HCT116 (cell line): ENCODE results near the gene TAF4. TPM values are rescaled to one million over a fixed set of nuclear protein-coding genes. Genes with fewer than 3 reads are reported as not detected.

Source experiments
- ATAC-seq: fragments of 200-7000 bp; cut with Tn5 transposase; 2 replicates; pipeline ENCODE4 v1.9.1; 2020; ENCODE audit warnings: mild to moderate bottlenecking, moderate library complexity
- BruUV-seq: library from RNA; stranded (reverse); fragments of 400-500 nt; replicated peaks from 2 replicates; lab custom pipeline; 2021; lab: Mats Ljungman, UMichigan
- CTCF ChIA-PET: fragments of 300-600 bp; sonication (Branson Sonifier 250); formaldehyde crosslinking; loops from one replicate; lab custom pipeline; 2021; ENCODE audit warnings: antibody characterized with exemption; lab: Charles Lee
- POLR2A ChIA-PET: fragments of 300-600, 350-600 bp; sonication (Branson Sonifier 250); formaldehyde crosslinking; loops from one replicate; lab custom pipeline; 2021; ENCODE audit warnings: antibody characterized with exemption; lab: Charles Lee
- RAD21 ChIA-PET, 2 experiments: fragments of 300-600 bp; sonication (Branson Sonifier 250); formaldehyde crosslinking; loops; one replicate each; lab custom pipeline; 2023; ENCODE audit warnings: low total read pairs in 2 of 2; ENCODE audit not compliant: uncharacterized antibody in 2 of 2, unreplicated experiment in 2 of 2, low non-redundant PET in 1 of 2; lab: Charles Lee
- DNase-seq: peaks from one replicate; pipeline ENCODE4 v3.0.0-alpha.2; 2010; ENCODE audit warnings: low read depth, low spot score
- H2AFZ ChIP-seq: fragments of 200-600 bp; shearing (Covaris generic), sonication (generic); 2 replicates; pipeline ENCODE4 v1.6.1; 2017; ENCODE audit warnings: low read depth, mixed run types, mixed read lengths, antibody characterized with exemption, low read length; ENCODE audit not compliant: poor library complexity, severe bottlenecking
- H3K27ac ChIP-seq: 2 replicates; pipeline ENCODE4 v1.5.1; 2012; ENCODE audit warnings: low read depth, low read length
- H3K27me3 ChIP-seq: fragments of 200-600 bp; sonication (generic); 2 replicates; pipeline ENCODE4 v1.6.1; 2016; ENCODE audit warnings: mixed run types, low read length, mixed read lengths; ENCODE audit not compliant: insufficient read depth
- H3K36me3 ChIP-seq, 2 experiments: fragments of 200-500 bp in 1 of 2; fragments of 200-600 bp in 1 of 2; sonication (Bioruptor generic) in 1 of 2; sonication (generic) in 1 of 2; 2 replicates each; pipeline versions ENCODE4 v1.5.1 to v1.6.1; 2014 to 2016; ENCODE audit warnings: low read length in 2 of 2, inconsistent platforms in 1 of 2, mixed read lengths in 1 of 2, mixed run types in 1 of 2; ENCODE audit not compliant: insufficient read depth in 2 of 2, control insufficient read depth in 1 of 2
- H3K4me1 ChIP-seq, 2 experiments: fragments of 200-600 bp in 1 of 2; sonication (generic) in 1 of 2; 2 replicates each; pipeline versions ENCODE4 v1.5.1 to v1.6.1; 2012 to 2017; ENCODE audit warnings: low read length in 2 of 2, inconsistent platforms in 1 of 2, mild to moderate bottlenecking in 1 of 2, mixed read lengths in 1 of 2, mixed run types in 1 of 2, moderate library complexity in 1 of 2; ENCODE audit not compliant: insufficient read depth in 2 of 2, control insufficient read depth in 1 of 2
- H3K4me2 ChIP-seq: fragments of 200-600 bp; sonication (generic); 2 replicates; pipeline ENCODE4 v1.6.1; 2017; ENCODE audit warnings: mixed run types, low read length, mixed read lengths
- H3K4me3 ChIP-seq, 2 experiments: fragments of 200-600 bp in 1 of 2; sonication (generic) in 1 of 2; replicated peaks in 1 of 2; 2 replicates each; pipeline ENCODE4 v1.5.1; 2011 to 2016; ENCODE audit warnings: low read length in 2 of 2, control low read depth in 1 of 2, low read depth in 1 of 2, mild to moderate bottlenecking in 1 of 2, mixed read lengths in 1 of 2, mixed run types in 1 of 2
- H3K79me2 ChIP-seq: fragments of 200-600 bp; sonication (generic); 2 replicates; pipeline ENCODE4 v1.6.1; 2017; ENCODE audit warnings: mild to moderate bottlenecking, mixed run types, low read length, moderate library complexity, mixed read lengths; ENCODE audit not compliant: insufficient read depth
- H3K9ac ChIP-seq: fragments of 200-600 bp; sonication (generic); 2 replicates; pipeline ENCODE4 v1.6.1; 2016; ENCODE audit warnings: low read length, mixed read lengths
- H3K9me2 ChIP-seq: fragments of 200-600 bp; sonication (generic), shearing (Covaris generic); 2 replicates; pipeline ENCODE4 v1.6.1; 2017; ENCODE audit warnings: mixed run types, mild to moderate bottlenecking, moderate library complexity; ENCODE audit not compliant: insufficient read depth
- H3K9me3 ChIP-seq, 2 experiments: fragments of 200-500 bp in 1 of 2; fragments of 200-600 bp in 1 of 2; sonication (Bioruptor generic) in 1 of 2; sonication (generic) in 1 of 2; 2 replicates each; pipeline ENCODE4 v1.6.1; 2014 to 2017; ENCODE audit warnings: low read length in 2 of 2, mixed read lengths in 2 of 2, inconsistent platforms in 1 of 2, low read depth in 1 of 2, mild to moderate bottlenecking in 1 of 2, mixed run types in 1 of 2, moderate library complexity in 1 of 2; ENCODE audit not compliant: control insufficient read depth in 1 of 2, insufficient read depth in 1 of 2
- H4K20me1 ChIP-seq: fragments of 200-600 bp; sonication (generic), shearing (Covaris generic); 2 replicates; pipeline ENCODE4 v1.6.1; 2017; ENCODE audit warnings: mixed run types, mild to moderate bottlenecking, moderate library complexity; ENCODE audit not compliant: insufficient read depth
- CEBPB ChIP-seq: IDR thresholded peaks from 2 replicates; pipeline ENCODE4 v1.6.1; 2012; ENCODE audit warnings: low read depth
- EZH2 ChIP-seq: fragments of 200-600 bp; sonication (generic); IDR thresholded peaks from 2 replicates; pipeline ENCODE4 v1.6.1; 2017; ENCODE audit warnings: antibody characterized with exemption, mixed run types
- EZH2phosphoT487 ChIP-seq: fragments of 200-600 bp; IDR thresholded peaks from 2 replicates; pipeline ENCODE4 v1.6.1; 2018; ENCODE audit warnings: antibody characterized with exemption, borderline replicate concordance
- JUND ChIP-seq: IDR thresholded peaks from 2 replicates; pipeline ENCODE4 v1.6.1; 2012
- POLR2AphosphoS5 ChIP-seq: IDR thresholded peaks from 2 replicates; pipeline ENCODE4 v1.6.1; 2011; ENCODE audit warnings: mild to moderate bottlenecking, low read depth, low read length, moderate library complexity
- SIN3A ChIP-seq: IDR thresholded peaks from 2 replicates; pipeline ENCODE4 v1.6.1; 2012; ENCODE audit warnings: low read depth
- SP1 ChIP-seq: IDR thresholded peaks from 2 replicates; pipeline ENCODE4 v1.6.1; 2012; ENCODE audit warnings: low read depth
- SRF ChIP-seq: IDR thresholded peaks from 2 replicates; pipeline ENCODE4 v1.6.1; 2012; ENCODE audit warnings: low read depth
- TCF7L2 ChIP-seq: IDR thresholded peaks from 2 replicates; pipeline ENCODE4 v1.7.0; 2011; ENCODE audit warnings: borderline replicate concordance, inconsistent platforms; ENCODE audit not compliant: insufficient read depth, insufficient read length; ENCODE audit errors: extremely low read depth
- YY1 ChIP-seq: IDR thresholded peaks from 2 replicates; pipeline ENCODE4 v1.6.1; 2011; ENCODE audit warnings: low read length, low read depth, moderate library complexity, mild to moderate bottlenecking; ENCODE audit not compliant: insufficient replicate concordance; ENCODE audit errors: extremely low read depth
- ZFX ChIP-seq: fragments of 450-650 bp; IDR thresholded peaks from 2 replicates; pipeline ENCODE4 v1.6.1; 2017
- ZNF274 ChIP-seq: fragments of 200-500 bp; sonication (Bioruptor generic); IDR thresholded peaks from 2 replicates; pipeline ENCODE4 v1.6.1; 2014; ENCODE audit warnings: mild to moderate bottlenecking, low read depth, low read length, inconsistent platforms
- intact Hi-C: fragments of 100-400 bp; cut with micrococcal nuclease; formaldehyde crosslinking; loops from 2 replicates; pipeline ENCODE4 v1.10.0; 2022
- total RNA-seq: library from RNA; stranded (reverse); gene quantifications from one replicate; pipeline ENCODE4 v1.2.1, GENCODE V29; 2021; ENCODE audit not compliant: unreplicated experiment
- TF ChIP-seq, protein P1 (sequence below), 3 experiments: fragments of 200-600 bp in 1 of 3; sonication (generic) in 1 of 3; IDR thresholded peaks in 2 of 3; conservative IDR thresholded peaks in 1 of 3; 2 replicates each; pipeline ENCODE4 v1.5.1; 2012 to 2017; ENCODE audit warnings: low read depth in 2 of 3, low read length in 2 of 3, antibody characterized with exemption in 1 of 3, borderline replicate concordance in 1 of 3, control low read depth in 1 of 3, mild to moderate bottlenecking in 1 of 3, mixed read lengths in 1 of 3, mixed run types in 1 of 3, moderate library complexity in 1 of 3; ENCODE audit not compliant: insufficient read depth in 1 of 3
- TF ChIP-seq, protein P2 (sequence below): IDR thresholded peaks from 2 replicates; pipeline ENCODE4 v1.6.1; 2011; ENCODE audit warnings: mild to moderate bottlenecking, low read length, moderate library complexity; ENCODE audit not compliant: insufficient replicate concordance; ENCODE audit errors: extremely low read depth

Gene TAF4
- total RNA-seq, 1 experiment from 2014 or later = 26.8 TPM

DNA sequence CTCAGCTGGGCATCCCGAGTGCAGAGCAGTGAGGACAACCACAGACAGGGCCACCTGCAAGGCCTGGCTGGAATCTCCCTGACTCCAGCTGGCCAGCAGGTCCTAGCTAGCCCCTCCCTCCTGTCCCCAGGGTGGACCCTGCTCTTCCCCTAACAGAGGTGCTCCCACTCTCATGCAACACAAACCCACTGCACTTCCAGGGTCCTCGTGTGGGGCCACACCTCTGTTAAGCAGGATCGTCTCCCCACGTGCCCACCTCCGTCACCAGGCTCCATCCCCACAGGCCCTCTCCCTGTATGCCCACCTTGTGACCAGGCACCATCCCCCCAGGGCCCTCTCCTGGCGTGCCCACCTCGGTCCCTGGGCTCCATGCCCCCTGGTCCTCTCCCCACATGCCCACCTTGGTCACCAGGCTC lies 17.3 kb downstream of the TAF4 start (continued):
- TF ChIP-seq, protein P1, sequence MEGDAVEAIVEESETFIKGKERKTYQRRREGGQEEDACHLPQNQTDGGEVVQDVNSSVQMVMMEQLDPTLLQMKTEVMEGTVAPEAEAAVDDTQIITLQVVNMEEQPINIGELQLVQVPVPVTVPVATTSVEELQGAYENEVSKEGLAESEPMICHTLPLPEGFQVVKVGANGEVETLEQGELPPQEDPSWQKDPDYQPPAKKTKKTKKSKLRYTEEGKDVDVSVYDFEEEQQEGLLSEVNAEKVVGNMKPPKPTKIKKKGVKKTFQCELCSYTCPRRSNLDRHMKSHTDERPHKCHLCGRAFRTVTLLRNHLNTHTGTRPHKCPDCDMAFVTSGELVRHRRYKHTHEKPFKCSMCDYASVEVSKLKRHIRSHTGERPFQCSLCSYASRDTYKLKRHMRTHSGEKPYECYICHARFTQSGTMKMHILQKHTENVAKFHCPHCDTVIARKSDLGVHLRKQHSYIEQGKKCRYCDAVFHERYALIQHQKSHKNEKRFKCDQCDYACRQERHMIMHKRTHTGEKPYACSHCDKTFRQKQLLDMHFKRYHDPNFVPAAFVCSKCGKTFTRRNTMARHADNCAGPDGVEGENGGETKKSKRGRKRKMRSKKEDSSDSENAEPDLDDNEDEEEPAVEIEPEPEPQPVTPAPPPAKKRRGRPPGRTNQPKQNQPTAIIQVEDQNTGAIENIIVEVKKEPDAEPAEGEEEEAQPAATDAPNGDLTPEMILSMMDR (IDR thresholded peaks at IDR 0.05 in 2 of 3, conservative IDR thresholded peaks at IDR 0.05 in 1 of 3; ENCODE audit: borderline replicate concordance in 1 of 3, insufficient read depth in 1 of 3, low read depth in 2 of 3, low read length in 2 of 3) = no peak
- TF ChIP-seq SIN3A = no peak
- TF ChIP-seq EZH2 = no peak
- TF ChIP-seq, protein P2, sequence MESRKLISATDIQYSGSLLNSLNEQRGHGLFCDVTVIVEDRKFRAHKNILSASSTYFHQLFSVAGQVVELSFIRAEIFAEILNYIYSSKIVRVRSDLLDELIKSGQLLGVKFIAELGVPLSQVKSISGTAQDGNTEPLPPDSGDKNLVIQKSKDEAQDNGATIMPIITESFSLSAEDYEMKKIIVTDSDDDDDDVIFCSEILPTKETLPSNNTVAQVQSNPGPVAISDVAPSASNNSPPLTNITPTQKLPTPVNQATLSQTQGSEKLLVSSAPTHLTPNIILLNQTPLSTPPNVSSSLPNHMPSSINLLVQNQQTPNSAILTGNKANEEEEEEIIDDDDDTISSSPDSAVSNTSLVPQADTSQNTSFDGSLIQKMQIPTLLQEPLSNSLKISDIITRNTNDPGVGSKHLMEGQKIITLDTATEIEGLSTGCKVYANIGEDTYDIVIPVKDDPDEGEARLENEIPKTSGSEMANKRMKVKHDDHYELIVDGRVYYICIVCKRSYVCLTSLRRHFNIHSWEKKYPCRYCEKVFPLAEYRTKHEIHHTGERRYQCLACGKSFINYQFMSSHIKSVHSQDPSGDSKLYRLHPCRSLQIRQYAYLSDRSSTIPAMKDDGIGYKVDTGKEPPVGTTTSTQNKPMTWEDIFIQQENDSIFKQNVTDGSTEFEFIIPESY = no peak

DNA sequence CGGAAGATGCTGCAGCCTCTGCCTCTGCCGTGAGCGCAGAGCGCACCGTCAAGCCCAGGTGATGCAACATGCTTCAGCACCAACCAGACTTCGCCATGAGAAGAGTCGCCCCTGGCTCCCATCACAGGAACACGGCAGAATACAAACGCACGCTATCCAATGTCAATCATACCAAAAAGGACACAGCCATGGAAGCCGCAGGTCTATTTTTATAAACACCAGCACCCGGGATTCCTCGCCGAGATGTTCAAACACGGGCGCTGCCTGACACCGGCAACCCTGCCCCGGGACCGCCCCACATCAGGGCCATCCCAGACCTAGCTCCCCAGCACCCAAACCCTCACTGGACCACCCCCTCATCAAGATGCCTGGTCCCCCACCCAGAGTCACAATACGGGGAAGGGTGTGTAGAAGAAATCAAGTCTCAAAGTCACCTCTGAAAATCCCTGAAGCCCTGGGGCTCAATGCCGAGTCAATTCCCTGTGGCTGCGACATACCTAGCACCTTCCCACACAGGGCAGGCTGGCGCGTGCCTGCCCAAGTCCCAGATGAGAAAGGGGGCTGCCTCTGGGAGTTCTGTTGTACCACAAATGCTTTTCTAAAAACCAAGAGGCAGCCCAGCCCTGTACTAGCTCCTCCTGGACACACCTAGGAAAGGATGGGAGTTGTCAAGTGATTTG lies 17.9 kb downstream of the TAF4 start:
- peaks cover 92% of the 10 kb centered on the region for H3K79me2 ChIP-seq
- H3K9ac ChIP-seq = no peak overlapping the region
- H3K4me3 ChIP-seq = no peak overlapping the region
- no peaks in the 10 kb centered on the region for H4K20me1 ChIP-seq
- no peaks in the 10 kb centered on the region for H3K27me3 ChIP-seq
- TF ChIP-seq SRF (no peak), ZFX (no peak), TCF7L2 (no peak), ZNF274 (no peak), YY1 (no peak), POLR2AphosphoS5 (no peak), SP1 (no peak), JUND (no peak), EZH2phosphoT487 (no peak), CEBPB (no peak), EZH2 (no peak)
- no peak overlapping the region for H3K27ac ChIP-seq
- ChIA-PET CTCF (no interaction called here), POLR2A (no interaction called here), RAD21 (no interaction called here)
- intact Hi-C loops = no loop called here
- H3K4me1 ChIP-seq = no peaks in the 10 kb centered on the region
- no peaks in the 10 kb centered on the region for H3K9me3 ChIP-seq
- ATAC-seq (peak; percentile 24; the same call in 1 of the 2 replicates), DNase-seq (no peak)
- no peaks in the 10 kb centered on the region for H3K36me3 ChIP-seq
- no peak overlapping the region for H2AFZ ChIP-seq
- H3K4me2 ChIP-seq = no peak overlapping the region
- no peaks in the 10 kb centered on the region for H3K9me2 ChIP-seq
- BruUV-seq = no TSS peak
